GM11168 (cell line): ENCODE measurements around the gene LYSMD2.

Experiments used
- in situ Hi-C: fragments of 300-500 bp; cut with MboI; formaldehyde crosslinking; loops from one replicate; pipeline ENCODE4 v1.12.0; 2022; ENCODE audit warnings: low sequenced_read_pairs; ENCODE audit not compliant: unreplicated experiment

LYSMD2 gene

GRCh38 chr15:51754267-51754666 is 16.8 kb upstream of the LYSMD2 start:
- in situ Hi-C loops = no loop called here

DNA sequence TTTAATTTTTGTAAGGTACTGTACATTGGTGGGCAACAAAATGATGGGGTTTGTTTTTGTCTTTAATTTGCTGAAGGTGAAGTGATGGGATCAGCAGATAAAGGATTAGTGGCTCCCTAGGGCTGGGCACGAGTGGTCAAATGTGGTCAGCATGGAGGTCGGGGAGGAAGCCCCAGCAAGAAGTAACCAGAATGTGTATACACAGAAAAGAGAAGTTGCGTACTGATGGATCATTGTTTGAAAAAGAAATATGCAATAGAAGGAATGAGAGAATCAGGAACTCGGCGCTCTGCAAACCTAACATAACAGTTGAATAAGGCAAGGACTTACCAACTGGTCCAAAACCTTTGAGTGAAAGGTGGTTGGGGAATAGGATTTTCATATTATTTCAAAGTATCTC is 15.4 kb upstream of the LYSMD2 start:
- in situ Hi-C loops = no loop called here

GRCh38 chr15:51751697-51752683 is 14.5 kb upstream of the LYSMD2 start:
- in situ Hi-C loops = no loop called here

- in situ Hi-C loops = no loop called here
Measured at GRCh38 chr15:51750792-51751696, 13.6 kb upstream of the LYSMD2 start, which contains the start of gene TMOD2. TMOD2 (plus strand) TSS chr15:51751597; CDS start chr15:51766442, 14,845 bp downstream.

GRCh38 chr15:51750186-51750585 is 12.7 kb upstream of the LYSMD2 start:
- in situ Hi-C loops = no loop called here

DNA sequence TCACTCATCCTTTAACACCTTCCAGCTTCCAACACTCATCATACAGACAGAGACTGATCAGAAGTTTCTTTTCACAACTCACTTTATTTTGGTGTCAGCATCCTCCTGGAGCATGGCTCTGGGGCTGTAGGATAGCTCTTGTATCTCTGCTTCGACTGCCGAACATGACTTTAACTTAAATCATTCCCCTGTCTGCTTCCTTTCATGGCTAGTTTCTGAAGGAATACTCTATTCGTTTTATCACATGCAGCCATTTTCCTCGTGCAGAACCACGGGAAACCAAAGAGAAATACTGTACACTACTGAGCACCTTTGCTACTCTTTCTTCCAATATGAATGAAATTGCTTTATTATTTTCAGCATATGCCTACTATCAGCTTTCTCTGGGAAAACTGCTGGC is 11.9 kb upstream of the LYSMD2 start:
- in situ Hi-C loops = no loop called here

- in situ Hi-C loops = no loop called here
Measured at GRCh38 chr15:51739061-51739712, 1.7 kb upstream of the LYSMD2 start.

DNA sequence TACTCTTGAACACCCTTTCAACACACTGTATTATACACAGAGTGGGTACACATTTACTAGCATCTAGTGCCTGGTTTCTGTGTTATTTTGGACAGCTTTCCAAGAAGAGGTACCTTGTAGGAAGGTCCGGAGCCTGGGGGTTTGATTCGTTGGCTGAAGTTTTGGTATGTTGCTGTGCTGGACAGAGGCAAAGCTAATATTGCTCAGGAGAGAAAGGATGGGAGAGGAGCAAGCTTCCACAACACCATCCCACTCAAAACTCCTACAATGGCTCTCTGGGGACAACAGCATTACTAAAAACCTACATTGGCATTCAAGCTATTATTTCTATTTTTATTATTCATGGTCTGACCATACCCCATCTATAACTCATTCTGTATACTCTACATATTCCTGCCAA is 1.1 kb upstream of the LYSMD2 start:
- in situ Hi-C loops = no loop called here

GRCh38 chr15:51736751-51737521 is 519 bp downstream of the LYSMD2 start:
- in situ Hi-C loops = no loop called here

GRCh38 chr15:51736069-51736468 is 1.4 kb downstream of the LYSMD2 start:
- in situ Hi-C loops = no loop called here

DNA sequence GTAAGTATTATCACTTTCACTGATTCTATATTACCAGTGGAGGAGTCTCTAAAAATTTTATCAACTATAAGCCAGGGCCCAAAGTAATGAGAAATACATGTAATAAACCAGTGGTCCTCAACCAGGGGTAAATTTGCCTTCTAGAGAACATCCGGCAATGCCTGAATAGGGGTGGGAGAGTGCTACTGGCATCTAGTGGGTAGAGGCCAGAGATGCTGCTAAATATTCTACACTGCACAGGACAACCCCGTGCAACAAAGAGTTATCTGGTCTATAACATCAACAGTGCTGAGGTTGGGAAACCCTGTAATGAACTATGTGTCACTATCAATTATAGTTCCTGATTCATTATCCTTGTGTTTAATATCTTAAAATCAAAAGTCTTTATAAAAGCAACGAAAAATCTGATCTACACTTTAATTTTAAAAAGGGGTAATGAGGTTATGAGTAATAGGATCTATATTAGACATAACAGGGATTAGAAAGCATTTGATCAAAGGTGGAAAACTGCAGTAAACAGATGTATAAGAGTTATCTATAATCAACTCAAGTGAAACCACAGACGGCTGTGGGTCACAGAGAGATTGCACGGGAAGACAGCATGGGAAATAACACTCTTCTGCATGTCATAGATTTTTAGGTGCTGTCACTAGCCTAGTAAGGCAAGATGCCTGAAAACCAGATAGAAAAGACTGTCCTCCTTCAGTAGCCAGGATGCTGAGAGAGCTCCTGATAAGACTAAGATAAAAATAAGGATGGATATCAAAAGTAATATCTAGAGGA is 2.0 kb downstream of the LYSMD2 start:
- in situ Hi-C loops = no loop called here

- in situ Hi-C loops = no loop called here
Measured at GRCh38 chr15:51732646-51733045, 4.8 kb downstream of the LYSMD2 start.

DNA sequence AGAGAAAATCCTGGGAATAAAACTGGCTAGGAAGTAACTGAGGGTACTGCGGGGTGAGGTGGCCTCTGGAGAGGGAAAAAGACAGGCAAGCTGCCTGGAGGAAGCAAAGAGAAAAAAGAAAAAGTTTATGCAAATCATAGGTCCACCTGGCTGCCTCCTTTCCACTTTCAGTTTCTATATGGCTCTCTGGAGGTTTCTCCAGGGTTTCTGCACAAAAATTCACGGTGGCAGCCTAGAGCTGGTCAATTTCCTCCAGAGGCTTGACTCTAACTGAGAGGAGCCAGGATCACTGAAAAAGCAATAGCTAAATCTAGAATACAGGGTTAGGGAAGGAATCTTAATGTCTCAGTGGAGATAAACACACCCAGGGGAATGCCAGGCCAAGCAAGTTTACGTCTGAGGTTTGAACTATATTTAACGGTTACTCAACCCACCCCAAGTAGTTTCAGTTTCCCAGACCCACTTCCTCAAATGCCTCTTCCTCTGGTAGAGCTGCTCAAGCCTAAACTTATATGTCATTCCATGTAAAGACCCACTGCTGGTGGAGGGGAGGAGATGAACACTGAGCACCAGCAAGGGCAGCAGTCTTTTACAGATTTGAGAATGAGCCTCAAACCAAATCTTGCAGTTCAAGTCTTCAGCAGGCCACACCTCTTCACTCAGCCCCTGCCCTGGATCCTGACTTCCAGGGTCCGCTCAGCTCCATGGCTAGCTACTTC is 5.7 kb downstream of the LYSMD2 start:
- in situ Hi-C loops = no loop called here

GRCh38 chr15:51727141-51727897 is 10.1 kb downstream of the LYSMD2 start:
- in situ Hi-C loops = no loop called here

- in situ Hi-C loops = no loop called here
Measured at GRCh38 chr15:51726302-51727073, 11.0 kb downstream of the LYSMD2 start.

DNA sequence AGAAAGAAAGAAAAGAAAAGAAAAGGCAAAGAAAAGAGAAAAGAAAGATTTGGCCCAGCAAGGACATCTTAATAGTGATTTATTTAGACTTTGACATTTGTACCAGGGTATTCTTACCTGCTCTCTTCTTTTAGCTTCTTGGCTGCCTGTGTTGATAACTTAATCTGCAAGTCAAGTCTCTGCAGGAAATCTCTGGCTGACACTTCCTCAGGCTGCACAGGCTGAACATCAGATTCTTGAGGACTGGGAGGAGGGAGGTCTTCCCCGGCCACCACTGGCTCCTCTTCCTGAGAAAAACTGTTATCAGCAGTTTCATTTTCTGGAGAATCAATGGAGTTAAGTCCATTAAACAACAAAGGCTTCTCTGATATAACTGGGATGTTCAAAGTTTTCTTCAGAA is 12.8 kb downstream of the LYSMD2 start:
- in situ Hi-C loops = no loop called here

DNA sequence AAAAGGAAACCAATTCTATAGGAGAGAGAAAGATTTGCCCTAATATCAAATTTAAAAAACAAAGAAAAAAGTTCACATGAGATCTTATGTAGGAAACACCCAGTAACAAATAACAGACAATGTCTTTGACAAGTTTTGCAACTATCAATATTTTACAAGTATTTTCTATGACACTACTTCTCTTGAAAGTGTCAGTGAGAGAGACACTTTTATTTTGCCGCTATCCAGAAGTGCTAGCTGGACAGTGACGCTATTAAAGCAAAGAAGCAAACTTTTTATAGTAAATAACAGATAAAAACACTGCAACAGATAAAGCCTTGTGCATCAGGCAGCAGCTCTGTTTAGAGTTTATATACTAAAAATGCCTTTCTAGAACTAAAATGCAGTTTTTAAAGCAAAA is 13.3 kb downstream of the LYSMD2 start:
- in situ Hi-C loops = no loop called here
